HepG2 (cell line): ENCODE data around the gene COMMD7.
A peak's percentile ranks its signal among the peaks of the same experiment; 100 is the strongest.

Experiments
- ADNP ChIP-seq: sonication (generic); formaldehyde crosslinking; IDR thresholded peaks from 2 replicates; pipeline ENCODE4 v1.4.0; 2020; ENCODE audit warnings: missing genetic modification reagents
- FOXA1 ChIP-seq, 2 experiments: fragments of 450-650 bp in 1 of 2; sonication (generic) in 1 of 2; formaldehyde crosslinking in 1 of 2; IDR thresholded peaks; 2 replicates each; pipeline versions ENCODE4 v1.4.0 to v1.6.1; 2016 to 2020; ENCODE audit warnings: missing genetic modification reagents in 1 of 2
- HMG20B ChIP-seq: conservative IDR thresholded peaks from 2 replicates; pipeline ENCODE4 v1.6.1; 2016; ENCODE audit warnings: missing genetic modification reagents, missing compliant biosample characterization
- NFE2L1 ChIP-seq: sonication (generic); formaldehyde crosslinking; IDR thresholded peaks from 2 replicates; pipeline ENCODE4 v1.4.0; 2020; ENCODE audit warnings: missing genetic modification reagents, mild to moderate bottlenecking, borderline replicate concordance
- NR2F2 ChIP-seq: IDR thresholded peaks from 2 replicates; pipeline ENCODE4 v1.6.1; 2012; ENCODE audit warnings: low read depth, inconsistent platforms, borderline replicate concordance
- SRSF1 ChIP-seq: fragments of 200-400 bp; formaldehyde crosslinking; optimal IDR thresholded peaks from 2 replicates; pipeline ENCODE3; 2017; ENCODE audit warnings: mild to moderate bottlenecking, low read depth, low read length, moderate library complexity
- TGIF2 ChIP-seq: IDR thresholded peaks from 2 replicates; pipeline ENCODE4 v1.6.1; 2016; ENCODE audit warnings: control low read depth, missing compliant biosample characterization
- ZNF17 ChIP-seq: sonication (generic); formaldehyde crosslinking; IDR thresholded peaks from 2 replicates; pipeline ENCODE4 v1.5.0; 2020; ENCODE audit warnings: mild to moderate bottlenecking, missing genetic modification reagents
- ZNF678 ChIP-seq: sonication (generic); formaldehyde crosslinking; IDR thresholded peaks from 2 replicates; pipeline ENCODE4 v1.4.0; 2020; ENCODE audit warnings: mild to moderate bottlenecking, missing genetic modification reagents
- ZSCAN20 ChIP-seq: sonication (generic); formaldehyde crosslinking; IDR thresholded peaks from 2 replicates; pipeline ENCODE4 v1.4.0; 2020; ENCODE audit warnings: missing genetic modification reagents, mild to moderate bottlenecking, borderline replicate concordance
- TF ChIP-seq, protein P1 (sequence below): sonication (generic); formaldehyde crosslinking; IDR thresholded peaks from 2 replicates; pipeline ENCODE4 v1.5.0; 2020; ENCODE audit warnings: mild to moderate bottlenecking, missing genetic modification reagents, moderate library complexity
- TF ChIP-seq, protein P2 (sequence below): sonication (generic); formaldehyde crosslinking; IDR thresholded peaks from 2 replicates; pipeline ENCODE4 v1.4.0; 2020; ENCODE audit warnings: missing genetic modification reagents
- TF ChIP-seq, protein P3 (sequence below): sonication (generic); formaldehyde crosslinking; IDR thresholded peaks from 2 replicates; pipeline ENCODE4 v1.4.0; 2020; ENCODE audit warnings: missing genetic modification reagents
- TF ChIP-seq, protein P4 (sequence below): sonication (generic); formaldehyde crosslinking; conservative IDR thresholded peaks from 2 replicates; pipeline ENCODE4 v1.4.0; 2020; ENCODE audit warnings: missing genetic modification reagents

DNA sequence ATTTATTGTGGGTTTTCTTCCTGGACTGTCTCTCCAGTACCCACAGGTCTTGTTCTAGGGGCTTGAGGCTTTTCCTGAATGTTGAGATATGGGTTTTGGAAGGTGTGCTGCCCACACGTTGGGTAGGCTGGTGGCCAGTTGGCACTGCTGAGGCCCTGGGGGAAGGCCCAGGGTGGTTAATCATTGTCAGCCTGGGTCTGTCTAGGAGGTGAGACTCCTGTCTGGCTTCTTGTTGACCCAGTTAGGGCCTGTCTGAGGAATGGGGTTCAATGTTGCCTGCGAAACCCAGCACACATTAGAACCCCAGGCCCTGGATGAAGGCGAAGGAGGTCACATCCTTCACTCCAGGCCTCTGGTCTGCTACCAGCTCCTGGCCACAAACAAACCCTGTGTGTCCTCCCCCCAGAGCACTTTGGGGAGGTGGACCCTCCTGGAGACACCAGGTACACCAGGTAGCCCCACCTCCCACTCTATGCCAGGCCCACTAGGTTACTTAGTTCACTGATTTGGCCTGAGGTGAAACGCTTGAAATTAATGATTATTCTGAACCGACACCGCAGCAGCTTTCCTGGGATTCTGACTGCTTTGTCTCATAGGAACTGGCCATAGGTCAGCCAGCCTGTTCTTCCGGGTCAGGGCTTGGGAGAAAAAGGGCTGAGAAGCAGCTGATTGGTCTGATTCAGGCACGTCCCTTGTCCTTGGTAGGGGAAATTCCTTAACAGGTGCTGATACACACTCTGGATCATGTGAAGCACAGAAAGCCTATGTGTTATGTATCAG, 34.1 kb upstream of the COMMD7 start:
- TF ChIP-seq FOXA1 (IDR thresholded peaks at IDR 0.05) (no peak), FOXA1 (CRISPR knock-in tag; IDR thresholded peaks at IDR 0.05) (peak; percentile 62), ZSCAN20 (CRISPR knock-in tag) (no peak), NFE2L1 (no peak), ADNP (CRISPR knock-in tag) (no peak), HMG20B (CRISPR knock-in tag) (no peak), ZNF678 (CRISPR knock-in tag) (no peak), TGIF2 (CRISPR knock-in tag) (no peak), SRSF1 (no peak), ZNF17 (CRISPR knock-in tag) (0 out of 2 replicates have a peak, but pooled peaks have one; percentile 35), NR2F2 (no peak)
- TF ChIP-seq, protein P1, sequence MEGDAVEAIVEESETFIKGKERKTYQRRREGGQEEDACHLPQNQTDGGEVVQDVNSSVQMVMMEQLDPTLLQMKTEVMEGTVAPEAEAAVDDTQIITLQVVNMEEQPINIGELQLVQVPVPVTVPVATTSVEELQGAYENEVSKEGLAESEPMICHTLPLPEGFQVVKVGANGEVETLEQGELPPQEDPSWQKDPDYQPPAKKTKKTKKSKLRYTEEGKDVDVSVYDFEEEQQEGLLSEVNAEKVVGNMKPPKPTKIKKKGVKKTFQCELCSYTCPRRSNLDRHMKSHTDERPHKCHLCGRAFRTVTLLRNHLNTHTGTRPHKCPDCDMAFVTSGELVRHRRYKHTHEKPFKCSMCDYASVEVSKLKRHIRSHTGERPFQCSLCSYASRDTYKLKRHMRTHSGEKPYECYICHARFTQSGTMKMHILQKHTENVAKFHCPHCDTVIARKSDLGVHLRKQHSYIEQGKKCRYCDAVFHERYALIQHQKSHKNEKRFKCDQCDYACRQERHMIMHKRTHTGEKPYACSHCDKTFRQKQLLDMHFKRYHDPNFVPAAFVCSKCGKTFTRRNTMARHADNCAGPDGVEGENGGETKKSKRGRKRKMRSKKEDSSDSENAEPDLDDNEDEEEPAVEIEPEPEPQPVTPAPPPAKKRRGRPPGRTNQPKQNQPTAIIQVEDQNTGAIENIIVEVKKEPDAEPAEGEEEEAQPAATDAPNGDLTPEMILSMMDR (CRISPR knock-in tag), result peak; percentile 19; the same call in 1 of the 2 replicates
- TF ChIP-seq, protein P2, sequence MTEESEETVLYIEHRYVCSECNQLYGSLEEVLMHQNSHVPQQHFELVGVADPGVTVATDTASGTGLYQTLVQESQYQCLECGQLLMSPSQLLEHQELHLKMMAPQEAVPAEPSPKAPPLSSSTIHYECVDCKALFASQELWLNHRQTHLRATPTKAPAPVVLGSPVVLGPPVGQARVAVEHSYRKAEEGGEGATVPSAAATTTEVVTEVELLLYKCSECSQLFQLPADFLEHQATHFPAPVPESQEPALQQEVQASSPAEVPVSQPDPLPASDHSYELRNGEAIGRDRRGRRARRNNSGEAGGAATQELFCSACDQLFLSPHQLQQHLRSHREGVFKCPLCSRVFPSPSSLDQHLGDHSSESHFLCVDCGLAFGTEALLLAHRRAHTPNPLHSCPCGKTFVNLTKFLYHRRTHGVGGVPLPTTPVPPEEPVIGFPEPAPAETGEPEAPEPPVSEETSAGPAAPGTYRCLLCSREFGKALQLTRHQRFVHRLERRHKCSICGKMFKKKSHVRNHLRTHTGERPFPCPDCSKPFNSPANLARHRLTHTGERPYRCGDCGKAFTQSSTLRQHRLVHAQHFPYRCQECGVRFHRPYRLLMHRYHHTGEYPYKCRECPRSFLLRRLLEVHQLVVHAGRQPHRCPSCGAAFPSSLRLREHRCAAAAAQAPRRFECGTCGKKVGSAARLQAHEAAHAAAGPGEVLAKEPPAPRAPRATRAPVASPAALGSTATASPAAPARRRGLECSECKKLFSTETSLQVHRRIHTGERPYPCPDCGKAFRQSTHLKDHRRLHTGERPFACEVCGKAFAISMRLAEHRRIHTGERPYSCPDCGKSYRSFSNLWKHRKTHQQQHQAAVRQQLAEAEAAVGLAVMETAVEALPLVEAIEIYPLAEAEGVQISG (CRISPR knock-in tag), result no peak
- TF ChIP-seq, protein P3, sequence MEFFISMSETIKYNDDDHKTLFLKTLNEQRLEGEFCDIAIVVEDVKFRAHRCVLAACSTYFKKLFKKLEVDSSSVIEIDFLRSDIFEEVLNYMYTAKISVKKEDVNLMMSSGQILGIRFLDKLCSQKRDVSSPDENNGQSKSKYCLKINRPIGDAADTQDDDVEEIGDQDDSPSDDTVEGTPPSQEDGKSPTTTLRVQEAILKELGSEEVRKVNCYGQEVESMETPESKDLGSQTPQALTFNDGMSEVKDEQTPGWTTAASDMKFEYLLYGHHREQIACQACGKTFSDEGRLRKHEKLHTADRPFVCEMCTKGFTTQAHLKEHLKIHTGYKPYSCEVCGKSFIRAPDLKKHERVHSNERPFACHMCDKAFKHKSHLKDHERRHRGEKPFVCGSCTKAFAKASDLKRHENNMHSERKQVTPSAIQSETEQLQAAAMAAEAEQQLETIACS (CRISPR knock-in tag), result no peak
- TF ChIP-seq, protein P4, sequence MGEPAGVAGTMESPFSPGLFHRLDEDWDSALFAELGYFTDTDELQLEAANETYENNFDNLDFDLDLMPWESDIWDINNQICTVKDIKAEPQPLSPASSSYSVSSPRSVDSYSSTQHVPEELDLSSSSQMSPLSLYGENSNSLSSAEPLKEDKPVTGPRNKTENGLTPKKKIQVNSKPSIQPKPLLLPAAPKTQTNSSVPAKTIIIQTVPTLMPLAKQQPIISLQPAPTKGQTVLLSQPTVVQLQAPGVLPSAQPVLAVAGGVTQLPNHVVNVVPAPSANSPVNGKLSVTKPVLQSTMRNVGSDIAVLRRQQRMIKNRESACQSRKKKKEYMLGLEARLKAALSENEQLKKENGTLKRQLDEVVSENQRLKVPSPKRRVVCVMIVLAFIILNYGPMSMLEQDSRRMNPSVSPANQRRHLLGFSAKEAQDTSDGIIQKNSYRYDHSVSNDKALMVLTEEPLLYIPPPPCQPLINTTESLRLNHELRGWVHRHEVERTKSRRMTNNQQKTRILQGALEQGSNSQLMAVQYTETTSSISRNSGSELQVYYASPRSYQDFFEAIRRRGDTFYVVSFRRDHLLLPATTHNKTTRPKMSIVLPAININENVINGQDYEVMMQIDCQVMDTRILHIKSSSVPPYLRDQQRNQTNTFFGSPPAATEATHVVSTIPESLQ (CRISPR knock-in tag), result no peak
